Measurements from ENCODE around the gene KRTAP9-1. TPM values are rescaled to one million over a fixed set of nuclear protein-coding genes. Genes with fewer than 3 reads are reported as not detected.
"Not testable (repeated sequence)": the region's sequence is repeated elsewhere in the genome, so short reads cannot be mapped to it uniquely, and the experiment has no call there.

The KRTAP9-1 gene
- total RNA-seq, 6 experiments from 2014 or later: not detected

DNA sequence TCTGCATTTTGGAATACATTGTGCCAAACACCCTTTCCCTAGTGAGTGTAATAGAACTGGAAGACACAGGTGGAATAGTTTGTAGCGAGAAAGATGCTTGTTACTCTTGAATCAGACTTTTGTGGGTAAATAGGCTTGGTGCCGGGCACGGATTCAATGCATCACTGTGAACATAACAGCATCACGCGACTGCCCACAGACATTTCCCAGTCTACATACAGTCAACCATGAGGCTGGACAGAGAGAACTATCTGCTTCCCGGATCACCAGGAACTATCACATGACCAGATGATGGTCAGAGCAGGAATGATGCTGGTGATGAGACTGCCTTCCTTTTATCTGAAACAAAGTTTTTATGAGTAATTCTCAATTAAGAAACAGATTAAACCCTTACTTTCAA lies 36.4 kb downstream of the KRTAP9-1 start:
- H3K27me3 ChIP-seq: no peaks in the 10 kb centered on the region
- DNase-seq (no peak), ATAC-seq (no peak)
- no peak for TF ChIP-seq POLR2A (IDR thresholded peaks at IDR 0.05)
- TF ChIP-seq, protein P1, sequence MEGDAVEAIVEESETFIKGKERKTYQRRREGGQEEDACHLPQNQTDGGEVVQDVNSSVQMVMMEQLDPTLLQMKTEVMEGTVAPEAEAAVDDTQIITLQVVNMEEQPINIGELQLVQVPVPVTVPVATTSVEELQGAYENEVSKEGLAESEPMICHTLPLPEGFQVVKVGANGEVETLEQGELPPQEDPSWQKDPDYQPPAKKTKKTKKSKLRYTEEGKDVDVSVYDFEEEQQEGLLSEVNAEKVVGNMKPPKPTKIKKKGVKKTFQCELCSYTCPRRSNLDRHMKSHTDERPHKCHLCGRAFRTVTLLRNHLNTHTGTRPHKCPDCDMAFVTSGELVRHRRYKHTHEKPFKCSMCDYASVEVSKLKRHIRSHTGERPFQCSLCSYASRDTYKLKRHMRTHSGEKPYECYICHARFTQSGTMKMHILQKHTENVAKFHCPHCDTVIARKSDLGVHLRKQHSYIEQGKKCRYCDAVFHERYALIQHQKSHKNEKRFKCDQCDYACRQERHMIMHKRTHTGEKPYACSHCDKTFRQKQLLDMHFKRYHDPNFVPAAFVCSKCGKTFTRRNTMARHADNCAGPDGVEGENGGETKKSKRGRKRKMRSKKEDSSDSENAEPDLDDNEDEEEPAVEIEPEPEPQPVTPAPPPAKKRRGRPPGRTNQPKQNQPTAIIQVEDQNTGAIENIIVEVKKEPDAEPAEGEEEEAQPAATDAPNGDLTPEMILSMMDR (IDR thresholded peaks at IDR 0.05): no peak
- H3K27ac ChIP-seq: no peak overlapping the region
- no peaks in the 10 kb centered on the region for H3K4me1 ChIP-seq
- intact Hi-C loops (cut with DNase I): no loop called here
- WGBS (ENCODE audit: insufficient coverage, low coverage, low lambda C conversion rate, missing lambda C conversion rate): 76% methylated on average over 4 of the region's 6 CpGs
- no peaks in the 10 kb centered on the region for H3K36me3 ChIP-seq
- no peaks in the 10 kb centered on the region for H3K9me3 ChIP-seq
- H3K4me3 ChIP-seq: no peak overlapping the region

DNA sequence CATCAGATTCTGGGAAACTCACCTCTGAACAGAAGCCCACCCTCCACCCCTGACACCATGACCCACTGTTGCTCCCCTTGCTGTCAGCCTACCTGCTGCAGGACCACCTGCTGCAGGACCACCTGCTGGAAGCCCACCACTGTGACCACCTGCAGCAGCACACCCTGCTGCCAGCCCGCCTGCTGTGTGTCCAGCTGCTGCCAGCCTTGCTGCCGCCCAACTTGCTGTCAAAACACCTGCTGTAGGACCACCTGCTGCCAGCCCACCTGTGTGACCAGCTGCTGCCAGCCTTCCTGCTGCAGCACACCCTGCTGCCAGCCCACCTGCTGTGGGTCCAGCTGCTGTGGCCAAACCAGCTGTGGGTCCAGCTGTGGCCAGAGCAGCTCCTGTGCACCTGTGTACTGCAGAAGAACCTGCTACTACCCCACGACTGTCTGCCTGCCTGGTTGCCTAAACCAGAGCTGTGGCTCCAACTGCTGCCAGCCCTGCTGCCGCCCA lies 37.0 kb downstream of the KRTAP9-1 start, which contains the start of gene KRTAP9-2:
TSS of gene KRTAP9-2 (plus strand) at position 51 of the 498 bp plus-strand sequence. CDS start at position 58, 7 bp downstream.
- H3K4me3 ChIP-seq; H3K36me3 ChIP-seq; DNase-seq; intact Hi-C loops (cut with DNase I); ATAC-seq; H3K27me3 ChIP-seq; H3K9me3 ChIP-seq; H3K27ac ChIP-seq; H3K4me1 ChIP-seq: not testable (repeated sequence)
- WGBS (ENCODE audit: insufficient coverage, low coverage, low lambda C conversion rate, missing lambda C conversion rate): no CpG with 5 or more reads among the region's 4 CpGs

DNA sequence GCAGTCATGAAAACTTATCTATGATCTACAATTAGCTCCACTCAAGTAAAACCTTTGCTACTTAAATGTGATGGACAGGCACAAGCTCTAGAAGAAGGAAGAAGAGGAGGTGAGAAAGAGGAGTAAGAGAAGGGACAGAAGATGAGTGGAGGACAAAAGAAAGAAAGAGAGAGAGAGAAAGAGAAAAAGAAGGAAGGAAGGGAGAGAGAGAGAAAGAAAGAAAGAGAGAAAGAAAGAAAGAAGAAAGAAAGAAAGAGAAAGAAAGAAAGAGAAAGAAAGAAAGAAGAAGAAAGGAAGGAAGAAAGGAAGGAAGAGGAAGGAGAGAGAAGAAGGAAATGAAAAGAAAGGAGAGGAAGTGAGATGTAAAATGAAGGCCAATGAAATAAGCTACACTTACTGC lies 40.4 kb downstream of the KRTAP9-1 start:
- DNase-seq: no peak
- no peaks in the 10 kb centered on the region for H3K4me1 ChIP-seq
- H3K27ac ChIP-seq: no peak overlapping the region
- no peak for ATAC-seq
- H3K9me3 ChIP-seq: no peaks in the 10 kb centered on the region
- no peaks in the 10 kb centered on the region for H3K36me3 ChIP-seq
- intact Hi-C loops (cut with DNase I): no loop called here
- TF ChIP-seq, protein P1 (IDR thresholded peaks at IDR 0.05): no peak
- H3K27me3 ChIP-seq: no peaks in the 10 kb centered on the region
- no peak overlapping the region for H3K4me3 ChIP-seq

DNA sequence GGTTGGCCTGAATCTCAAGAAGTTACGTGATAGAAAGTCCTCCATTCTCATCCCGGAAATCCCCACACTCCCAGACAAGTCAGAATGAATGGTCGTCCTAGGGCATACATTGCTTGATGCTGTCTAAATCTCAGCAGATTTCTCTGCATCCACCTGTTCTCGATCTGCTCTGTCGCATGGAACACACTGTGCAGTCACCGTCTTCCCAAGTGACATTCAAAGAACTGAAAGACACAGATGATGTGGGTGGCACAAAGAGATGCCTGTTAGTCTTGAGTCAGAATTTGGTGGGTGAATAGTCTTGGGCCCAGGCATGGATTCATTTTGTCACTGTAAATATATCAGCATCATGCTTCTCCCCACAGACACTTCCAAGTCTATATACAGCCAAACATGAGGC lies 42.0 kb downstream of the KRTAP9-1 start:
- Histone ChIP-seq H3K27me3 (no peaks in the 10 kb centered on the region), H3K36me3 (no peaks in the 10 kb centered on the region), H3K4me3 (no peak overlapping the region), H3K27ac (no peak overlapping the region), H3K9me3 (no peaks in the 10 kb centered on the region), H3K4me1 (no peaks in the 10 kb centered on the region)
- intact Hi-C loops (cut with DNase I): no loop called here
- DNase-seq (no peak), ATAC-seq (no peak)
- TF ChIP-seq, protein P1 (IDR thresholded peaks at IDR 0.05): no peak
- TF ChIP-seq POLR2A (IDR thresholded peaks at IDR 0.05): no peak
- WGBS (ENCODE audit: insufficient coverage, low coverage, low lambda C conversion rate, missing lambda C conversion rate): 64% methylated on average over 4 of the region's 6 CpGs

DNA sequence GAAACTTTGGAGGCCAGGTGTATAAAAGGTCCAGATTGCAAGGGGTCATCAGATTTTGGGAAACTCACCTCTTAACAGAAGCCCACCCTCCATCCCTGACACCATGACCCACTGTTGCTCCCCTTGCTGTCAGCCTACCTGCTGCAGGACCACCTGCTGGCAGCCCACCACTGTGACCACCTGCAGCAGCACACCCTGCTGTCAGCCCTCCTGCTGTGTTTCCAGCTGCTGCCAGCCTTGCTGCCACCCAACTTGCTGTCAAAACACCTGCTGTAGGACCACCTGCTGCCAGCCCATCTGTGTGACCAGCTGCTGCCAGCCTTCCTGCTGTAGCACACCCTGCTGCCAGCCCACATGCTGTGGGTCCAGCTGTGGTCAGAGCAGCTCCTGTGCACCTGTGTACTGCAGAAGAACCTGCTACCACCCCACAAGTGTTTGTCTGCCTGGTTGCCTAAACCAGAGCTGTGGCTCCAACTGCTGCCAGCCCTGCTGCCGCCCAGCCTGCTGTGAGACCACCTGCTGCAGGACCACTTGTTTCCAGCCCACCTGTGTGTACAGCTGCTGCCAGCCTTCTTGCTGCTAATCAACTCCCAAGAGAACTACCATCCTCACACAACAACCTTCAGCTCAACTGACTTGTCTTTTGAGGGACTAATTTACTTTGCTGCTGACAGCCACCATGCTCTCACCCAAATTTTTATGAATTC lies 42.9 kb downstream of the KRTAP9-1 start, which contains the start of gene KRTAP9-3:
TSS of gene KRTAP9-3 (plus strand) at position 51 of the 707 bp plus-strand sequence. CDS start at position 104, 53 bp downstream.
- ATAC-seq; H3K27me3 ChIP-seq; H3K27ac ChIP-seq; H3K4me1 ChIP-seq; DNase-seq; intact Hi-C loops (cut with DNase I); H3K9me3 ChIP-seq; H3K4me3 ChIP-seq; H3K36me3 ChIP-seq: not testable (repeated sequence)
- no CpG with 5 or more reads among the region's 1 CpG for WGBS (ENCODE audit: insufficient coverage, low coverage, low lambda C conversion rate, missing lambda C conversion rate)

DNA sequence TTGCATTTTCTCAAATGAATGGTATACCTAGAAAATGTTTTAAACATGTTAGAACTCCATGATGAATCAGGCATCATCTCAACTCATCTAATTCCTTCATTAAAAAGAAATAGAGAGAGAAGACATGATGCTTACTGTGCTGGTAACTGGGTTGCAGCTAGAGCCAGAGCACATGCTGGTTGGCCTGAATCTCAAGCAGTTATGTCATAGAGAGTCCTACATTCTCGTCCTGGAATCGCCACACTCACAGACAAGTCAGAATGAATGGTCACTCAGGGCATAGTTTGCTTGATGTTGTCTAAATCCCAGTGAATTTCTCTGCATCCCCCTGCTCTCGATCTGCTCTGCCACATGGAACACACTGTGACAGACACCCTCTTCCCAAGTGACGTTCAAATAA lies 47.4 kb downstream of the KRTAP9-1 start:
- WGBS (ENCODE audit: insufficient coverage, low coverage, low lambda C conversion rate, missing lambda C conversion rate): 50% methylated on average over 1 of the region's 4 CpGs
- H3K4me1 ChIP-seq; H3K9me3 ChIP-seq; intact Hi-C loops (cut with DNase I); H3K4me3 ChIP-seq; H3K27me3 ChIP-seq; ATAC-seq; H3K27ac ChIP-seq; H3K36me3 ChIP-seq; DNase-seq: not testable (repeated sequence)

DNA sequence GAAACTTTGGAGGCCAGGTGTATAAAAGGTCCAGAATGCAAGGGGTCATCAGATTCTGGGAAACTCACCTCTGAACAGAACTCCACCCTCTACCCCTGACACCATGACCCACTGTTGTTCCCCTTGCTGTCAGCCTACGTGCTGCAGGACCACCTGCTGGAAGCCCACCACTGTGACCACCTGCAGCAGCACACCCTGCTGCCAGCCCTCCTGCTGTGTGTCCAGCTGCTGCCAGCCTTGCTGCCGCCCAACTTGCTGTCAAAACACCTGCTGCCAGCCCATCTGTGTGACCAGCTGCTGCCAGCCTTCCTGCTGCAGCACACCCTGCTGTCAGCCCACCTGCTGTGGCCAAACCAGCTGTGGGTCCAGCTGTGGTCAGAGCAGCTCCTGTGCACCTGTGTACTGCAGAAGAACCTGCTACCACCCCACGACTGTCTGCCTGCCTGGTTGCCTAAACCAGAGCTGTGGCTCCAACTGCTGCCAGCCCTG lies 48.3 kb downstream of the KRTAP9-1 start, which contains the start of gene KRTAP9-8:
TSS of gene KRTAP9-8 (plus strand) at position 51 of the 489 bp plus-strand sequence. CDS start at position 104, 53 bp downstream.
- DNase-seq, ATAC-seq: not testable (repeated sequence)

More for the DNA sequence above, 48.3 kb downstream of the KRTAP9-1 start, which contains the start of gene KRTAP9-8:
- H3K4me1 ChIP-seq; H3K27ac ChIP-seq; intact Hi-C loops (cut with DNase I); H3K9me3 ChIP-seq; H3K36me3 ChIP-seq; H3K4me3 ChIP-seq; H3K27me3 ChIP-seq: not testable (repeated sequence)
- WGBS (ENCODE audit: insufficient coverage, low coverage, low lambda C conversion rate, missing lambda C conversion rate): no CpG with 5 or more reads among the region's 3 CpGs
